Measurements from ENCODE around the gene KIF1A. TPM values are rescaled to one million over a fixed set of nuclear protein-coding genes. Genes with fewer than 3 reads are reported as not detected.

KIF1A gene
- total RNA-seq, 4 donors from 2014 or later = 1.2 to 6.9 (median 4.1) TPM

DNA sequence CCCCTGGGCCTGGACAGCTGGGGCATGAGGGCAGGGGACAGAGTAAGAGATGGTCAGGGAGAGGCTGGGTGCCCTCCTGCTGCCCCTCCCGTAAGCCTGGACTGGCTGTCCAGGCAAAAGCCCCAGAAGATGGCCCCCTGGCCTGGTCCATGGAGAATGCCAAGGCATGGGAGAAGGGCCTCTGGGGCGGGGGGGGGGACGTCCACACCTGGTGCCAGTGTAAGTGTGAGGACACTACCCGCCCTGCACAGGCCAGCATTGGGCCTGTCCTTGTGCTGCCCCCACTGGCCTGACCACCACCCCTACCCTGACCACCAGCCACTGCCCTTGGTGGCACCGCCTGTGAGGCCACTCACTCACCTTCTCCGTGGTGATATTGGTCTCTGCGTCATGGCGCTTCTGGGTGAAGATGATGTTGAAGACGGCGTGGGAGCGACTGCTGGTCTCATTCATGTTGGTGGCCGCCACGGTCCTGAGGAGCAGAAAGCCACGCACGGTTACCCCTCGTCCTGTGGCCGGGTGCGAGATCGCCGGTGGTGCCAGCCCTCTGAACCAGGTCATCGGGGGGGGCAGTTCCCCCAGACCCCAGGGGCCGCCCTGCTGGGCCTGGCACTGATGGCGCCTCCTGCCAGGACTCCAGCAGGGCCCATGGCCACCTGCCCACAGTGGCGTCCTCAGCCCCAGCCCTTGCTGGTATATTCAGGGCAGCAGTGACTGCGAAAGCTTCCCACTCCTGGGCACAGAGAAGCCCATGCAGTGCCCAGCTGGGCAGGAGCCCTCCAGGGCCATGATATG is 35.2 kb downstream of the KIF1A start:
- H3K27ac ChIP-seq = no peak overlapping the region
- H3K27me3 ChIP-seq = no peaks in the 10 kb centered on the region
- TF ChIP-seq, protein P1, sequence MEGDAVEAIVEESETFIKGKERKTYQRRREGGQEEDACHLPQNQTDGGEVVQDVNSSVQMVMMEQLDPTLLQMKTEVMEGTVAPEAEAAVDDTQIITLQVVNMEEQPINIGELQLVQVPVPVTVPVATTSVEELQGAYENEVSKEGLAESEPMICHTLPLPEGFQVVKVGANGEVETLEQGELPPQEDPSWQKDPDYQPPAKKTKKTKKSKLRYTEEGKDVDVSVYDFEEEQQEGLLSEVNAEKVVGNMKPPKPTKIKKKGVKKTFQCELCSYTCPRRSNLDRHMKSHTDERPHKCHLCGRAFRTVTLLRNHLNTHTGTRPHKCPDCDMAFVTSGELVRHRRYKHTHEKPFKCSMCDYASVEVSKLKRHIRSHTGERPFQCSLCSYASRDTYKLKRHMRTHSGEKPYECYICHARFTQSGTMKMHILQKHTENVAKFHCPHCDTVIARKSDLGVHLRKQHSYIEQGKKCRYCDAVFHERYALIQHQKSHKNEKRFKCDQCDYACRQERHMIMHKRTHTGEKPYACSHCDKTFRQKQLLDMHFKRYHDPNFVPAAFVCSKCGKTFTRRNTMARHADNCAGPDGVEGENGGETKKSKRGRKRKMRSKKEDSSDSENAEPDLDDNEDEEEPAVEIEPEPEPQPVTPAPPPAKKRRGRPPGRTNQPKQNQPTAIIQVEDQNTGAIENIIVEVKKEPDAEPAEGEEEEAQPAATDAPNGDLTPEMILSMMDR (IDR thresholded peaks at IDR 0.05) = no peak
- TF ChIP-seq POLR2A (IDR thresholded peaks at IDR 0.05) = no peak
- H3K4me3 ChIP-seq (replicated peaks in 1 of 3) = no peak overlapping the region
- H3K4me1 ChIP-seq = no peaks in the 10 kb centered on the region
- DNase-seq = no peak
- WGBS, 2 donors = 92 to 96% methylated on average over 4 to 17 of the region's 25 CpGs
- no peaks in the 10 kb centered on the region for H3K36me3 ChIP-seq
- intact Hi-C loops (cut with DNase I) = no loop called here
- no peaks in the 10 kb centered on the region for H3K9me3 ChIP-seq

DNA sequence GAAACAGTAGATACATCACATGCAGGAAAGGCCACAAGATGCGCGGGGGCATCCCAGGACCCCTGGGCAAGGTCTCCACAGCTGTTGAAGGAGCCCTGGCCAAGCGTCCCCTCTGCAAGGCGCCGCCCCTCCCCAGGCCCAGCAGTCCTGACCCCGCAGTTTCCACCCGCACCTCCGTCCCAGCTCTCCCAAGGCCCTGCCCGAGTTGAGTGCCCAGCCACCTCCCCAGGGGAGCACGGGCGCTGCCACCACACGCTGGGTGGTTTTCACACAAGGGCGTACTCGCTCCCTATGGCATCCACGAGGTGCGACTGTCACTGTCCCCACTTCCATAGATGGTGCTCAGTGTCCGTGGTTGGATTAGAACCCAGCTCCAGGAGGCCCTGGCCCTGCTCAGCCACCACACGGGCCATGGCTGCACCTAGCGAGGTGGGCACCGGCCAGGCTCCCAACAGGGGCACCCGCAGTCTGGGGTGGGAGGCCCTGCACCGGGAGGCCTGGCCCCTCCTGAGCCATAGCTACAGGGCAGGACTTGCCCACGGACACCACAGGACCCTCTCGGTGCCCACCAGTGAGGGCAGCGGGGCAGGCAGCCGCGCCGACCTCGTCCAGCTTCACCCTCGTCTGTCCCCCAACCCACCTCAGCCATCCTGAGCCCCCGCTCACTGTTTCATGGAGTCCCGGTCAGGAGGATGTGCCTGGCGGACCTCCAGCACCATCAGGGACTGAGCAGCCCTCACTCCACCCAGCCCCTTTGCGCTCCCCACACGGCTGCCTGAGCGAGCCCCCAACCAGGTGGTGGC is 36.0 kb downstream of the KIF1A start:
- Histone ChIP-seq H3K4me1 (no peaks in the 10 kb centered on the region), H3K36me3 (no peaks in the 10 kb centered on the region), H3K9me3 (no peaks in the 10 kb centered on the region), H3K27ac (no peak overlapping the region), H3K27me3 (no peaks in the 10 kb centered on the region), H3K4me3 (replicated peaks in 1 of 3) (no peak overlapping the region)
- 94% methylated on average over 22 to 23 of the region's 36 CpGs for WGBS, 2 donors
- no peak for TF ChIP-seq POLR2A (IDR thresholded peaks at IDR 0.05)
- TF ChIP-seq, protein P1 (IDR thresholded peaks at IDR 0.05) = no peak
- intact Hi-C loops (cut with DNase I) = no loop called here
- DNase-seq = no peak

DNA sequence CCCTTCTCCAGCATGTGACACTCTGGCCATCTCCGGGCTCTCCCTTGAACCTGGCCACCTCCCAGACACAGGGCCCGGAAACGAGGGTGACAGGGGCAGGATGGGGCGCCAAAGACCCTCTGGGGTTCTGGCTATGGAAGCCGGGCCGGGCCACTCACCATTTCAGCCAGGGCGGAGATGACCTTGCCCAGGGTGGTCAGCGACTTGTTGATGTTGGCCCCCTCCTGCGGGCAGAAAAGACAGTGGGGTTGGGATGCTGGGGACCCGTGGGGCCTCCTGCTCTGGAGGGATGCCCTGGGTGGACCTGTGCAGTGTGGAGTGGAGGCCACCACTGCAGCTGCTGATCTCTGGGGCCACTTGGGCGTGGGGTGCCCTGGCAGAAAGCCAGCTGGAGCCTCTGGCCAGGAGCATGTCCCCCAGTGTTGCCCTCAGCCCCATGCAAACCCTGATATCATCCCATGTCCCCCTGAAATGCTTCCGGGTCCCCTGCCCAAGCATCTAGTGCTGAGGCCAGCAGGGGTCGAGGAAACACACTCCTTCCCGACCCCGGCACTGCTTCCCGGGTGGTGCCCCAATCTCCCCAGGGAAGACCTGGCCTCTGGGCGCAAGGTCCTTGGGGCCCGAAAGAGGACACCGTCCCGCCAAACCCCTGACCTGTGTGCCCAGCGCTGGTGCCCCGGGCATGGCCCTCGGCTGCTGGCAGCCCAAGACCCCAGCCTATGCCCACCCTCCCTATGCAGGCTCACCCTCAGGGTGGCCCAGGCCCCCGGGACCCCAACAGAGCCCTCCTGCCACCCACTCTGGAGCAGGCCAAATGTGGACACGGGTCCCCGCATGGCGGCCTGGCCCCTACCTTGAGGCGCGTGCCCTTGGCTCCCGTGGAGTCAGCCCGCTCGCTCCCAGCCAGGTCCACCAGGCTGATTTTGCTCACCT is 36.9 kb downstream of the KIF1A start:
- Histone ChIP-seq H3K4me1 (no peaks in the 10 kb centered on the region), H3K4me3 (replicated peaks in 1 of 3) (no peak overlapping the region), H3K9me3 (no peaks in the 10 kb centered on the region), H3K27me3 (no peaks in the 10 kb centered on the region), H3K27ac (no peak overlapping the region), H3K36me3 (no peaks in the 10 kb centered on the region)
- intact Hi-C loops (cut with DNase I) = no loop called here
- DNase-seq = no peak
- TF ChIP-seq POLR2A (IDR thresholded peaks at IDR 0.05) = no peak
- TF ChIP-seq, protein P1 (IDR thresholded peaks at IDR 0.05) = no peak
- 85 to 93% methylated on average over 21 of the region's 32 CpGs for WGBS, 2 donors

DNA sequence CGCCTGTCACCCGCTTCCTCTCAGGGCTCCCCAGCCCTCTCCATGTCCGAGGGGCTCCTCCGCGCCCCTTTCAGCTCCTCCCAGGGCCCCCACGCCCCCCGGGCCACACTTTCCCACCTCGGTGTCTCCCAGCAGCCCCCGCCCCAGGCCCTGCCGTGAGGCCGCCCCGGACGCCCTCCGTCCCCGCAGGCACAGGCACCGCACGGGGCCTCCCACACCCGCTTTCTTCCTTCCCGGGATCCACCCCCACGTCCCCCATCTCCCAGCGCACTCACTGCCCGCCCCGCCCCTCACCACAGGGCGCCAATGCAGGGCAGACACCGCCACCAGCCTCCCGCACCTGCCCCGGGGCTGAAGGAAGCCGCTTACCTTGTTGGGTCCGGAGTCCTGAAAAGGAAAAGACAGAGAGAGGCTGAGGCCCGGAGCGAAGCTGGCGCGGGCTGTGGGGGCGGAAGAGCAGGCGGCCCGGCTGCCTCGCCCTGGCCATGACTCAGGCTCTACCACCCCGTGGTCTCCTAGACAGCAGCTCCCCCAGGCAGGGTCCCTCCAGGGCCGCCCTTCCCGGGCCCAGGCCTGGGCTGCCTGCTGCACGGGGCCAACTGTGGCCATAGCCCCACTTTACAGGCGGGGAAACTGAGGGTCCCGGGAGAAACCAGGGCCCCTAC is 37.7 kb downstream of the KIF1A start:
- no peak for TF ChIP-seq POLR2A (IDR thresholded peaks at IDR 0.05)
- TF ChIP-seq, protein P1 (IDR thresholded peaks at IDR 0.05) = no peak

More for the DNA sequence above, 37.7 kb downstream of the KIF1A start:
- no peaks in the 10 kb centered on the region for H3K9me3 ChIP-seq
- no peaks in the 10 kb centered on the region for H3K4me1 ChIP-seq
- 94 to 95% methylated on average over 38 to 43 of the region's 43 CpGs for WGBS, 2 donors
- no peak overlapping the region for H3K27ac ChIP-seq
- no peaks in the 10 kb centered on the region for H3K27me3 ChIP-seq
- DNase-seq = no peak
- intact Hi-C loops (cut with DNase I) = no loop called here
- no peaks in the 10 kb centered on the region for H3K36me3 ChIP-seq
- no peak overlapping the region for H3K4me3 ChIP-seq (replicated peaks in 1 of 3)
